H9 (cell line): ENCODE data around the gene PRDM2. TPM values are rescaled to one million over a fixed set of nuclear protein-coding genes. Genes with fewer than 3 reads are reported as not detected.

ENCODE experiments used
- DNase-seq: peaks from one replicate; pipeline ENCODE4 v3.0.0-alpha.2; 2017
- H2AFZ ChIP-seq: one replicate; pipeline ENCODE4 v1.6.1; 2013; ENCODE audit warnings: mild to moderate bottlenecking, low read length, control low read depth, moderate library complexity
- H2AK5ac ChIP-seq: 2 replicates; pipeline ENCODE4 v1.6.1; 2013; ENCODE audit warnings: low read length, control low read depth, mixed read lengths; ENCODE audit not compliant: insufficient read length
- H2BK120ac ChIP-seq: one replicate; pipeline ENCODE4 v1.6.1; 2013; ENCODE audit warnings: low read depth, mild to moderate bottlenecking, low read length, control low read depth, inconsistent platforms; ENCODE audit not compliant: poor library complexity, severe bottlenecking
- H2BK12ac ChIP-seq: 2 replicates; pipeline ENCODE4 v1.6.1; 2013; ENCODE audit warnings: low read length, control low read depth, mixed read lengths, low read depth; ENCODE audit not compliant: insufficient read length
- H2BK15ac ChIP-seq: 2 replicates; pipeline ENCODE4 v1.6.1; 2013; ENCODE audit warnings: low read depth, low read length, control low read depth
- H2BK20ac ChIP-seq: one replicate; pipeline ENCODE4 v1.6.1; 2013; ENCODE audit warnings: low read depth, mild to moderate bottlenecking, low read length, control low read depth, inconsistent platforms; ENCODE audit not compliant: poor library complexity, severe bottlenecking
- H2BK5ac ChIP-seq: 2 replicates; pipeline ENCODE4 v1.6.1; 2013; ENCODE audit warnings: low read length, control low read depth, mixed read lengths; ENCODE audit not compliant: insufficient read length
- H3K14ac ChIP-seq: 2 replicates; pipeline ENCODE4 v1.6.1; 2013; ENCODE audit warnings: low read length, control low read depth; ENCODE audit not compliant: insufficient read depth
- H3K18ac ChIP-seq: 2 replicates; pipeline ENCODE4 v1.6.1; 2013; ENCODE audit warnings: low read depth, mild to moderate bottlenecking, mixed read lengths, low read length, control low read depth; ENCODE audit not compliant: insufficient read length
- H3K23ac ChIP-seq: 2 replicates; pipeline ENCODE4 v1.6.1; 2013; ENCODE audit warnings: low read length, control low read depth, mixed read lengths, low read depth; ENCODE audit not compliant: insufficient read length
- H3K23me2 ChIP-seq: 2 replicates; pipeline ENCODE4 v1.6.1; 2013; ENCODE audit warnings: low read depth, mild to moderate bottlenecking, mixed read lengths, low read length, control low read depth; ENCODE audit not compliant: insufficient read length, poor library complexity, severe bottlenecking
- H3K27ac ChIP-seq: 2 replicates; pipeline ENCODE4 v1.5.1; 2013; ENCODE audit warnings: low read length, control low read depth, mixed read lengths, low read depth; ENCODE audit not compliant: insufficient read length
- H3K27me3 ChIP-seq: 2 replicates; pipeline ENCODE4 v1.6.1; 2013; ENCODE audit warnings: low read length, control low read depth, inconsistent platforms; ENCODE audit not compliant: insufficient read depth
- H3K4ac ChIP-seq: 2 replicates; pipeline ENCODE4 v1.6.1; 2013; ENCODE audit warnings: low read depth, mild to moderate bottlenecking, control low read depth, inconsistent platforms, low read length, moderate library complexity
- H3K4me1 ChIP-seq: 2 replicates; pipeline ENCODE4 v1.6.1; 2013; ENCODE audit warnings: low read length, control low read depth, inconsistent platforms; ENCODE audit not compliant: insufficient read depth
- H3K4me2 ChIP-seq: 2 replicates; pipeline ENCODE4 v1.6.1; 2013; ENCODE audit warnings: low read length, control low read depth, mixed read lengths; ENCODE audit not compliant: insufficient read length, insufficient read depth
- H3K56ac ChIP-seq: 2 replicates; pipeline ENCODE4 v1.6.1; 2013; ENCODE audit warnings: low read depth, mild to moderate bottlenecking, mixed read lengths, low read length, control low read depth; ENCODE audit not compliant: insufficient read length
- H3K79me1 ChIP-seq: 2 replicates; pipeline ENCODE4 v1.6.1; 2013; ENCODE audit warnings: low read depth, mild to moderate bottlenecking, moderate library complexity, low read length, control low read depth, inconsistent platforms; ENCODE audit not compliant: insufficient read depth, poor library complexity, severe bottlenecking
- H3K79me2 ChIP-seq: 2 replicates; pipeline ENCODE4 v1.6.1; 2013; ENCODE audit warnings: low read length, control low read depth, inconsistent platforms; ENCODE audit not compliant: insufficient read depth
- H3K9ac ChIP-seq: 2 replicates; pipeline ENCODE4 v1.6.1; 2013; ENCODE audit warnings: low read length, control low read depth, mixed read lengths; ENCODE audit not compliant: insufficient read length; ENCODE audit errors: extremely low read depth
- H3K9me3 ChIP-seq: one replicate; pipeline ENCODE4 v1.6.1; 2013; ENCODE audit warnings: low read depth, low read length, inconsistent platforms; ENCODE audit not compliant: control insufficient read depth
- H3T11ph ChIP-seq: one replicate; pipeline ENCODE4 v1.6.1; 2013; ENCODE audit warnings: mild to moderate bottlenecking, low read length, control low read depth, inconsistent platforms
- H4K20me1 ChIP-seq: one replicate; pipeline ENCODE4 v1.6.1; 2013; ENCODE audit not compliant: control insufficient read depth, insufficient read length, insufficient read depth
- H4K5ac ChIP-seq: 2 replicates; pipeline ENCODE4 v1.6.1; 2013; ENCODE audit warnings: low read depth, mild to moderate bottlenecking, mixed read lengths, low read length, control low read depth; ENCODE audit not compliant: insufficient read length
- H4K8ac ChIP-seq: replicated peaks from 2 replicates; pipeline ENCODE4 v1.6.1; 2013; ENCODE audit warnings: low read length, control low read depth, mixed read lengths, low read depth; ENCODE audit not compliant: insufficient read length
- H4K91ac ChIP-seq: 2 replicates; pipeline ENCODE4 v1.6.1; 2013; ENCODE audit warnings: low read depth, mild to moderate bottlenecking, moderate library complexity, mixed read lengths, low read length, control low read depth; ENCODE audit not compliant: insufficient read length
- H3K27ac Mint-ChIP-seq, 3 experiments: 2 replicates in 2 of 3; 3 replicates in 1 of 3; pipeline ENCODE4 v1.8.0; 2020 to 2021; ENCODE audit warnings: mixed read lengths in 3 of 3, mild to moderate bottlenecking in 1 of 3, moderate library complexity in 1 of 3
- H3K27me3 Mint-ChIP-seq: 2 replicates; pipeline ENCODE4 v1.8.0; 2021; ENCODE audit warnings: low read depth, mild to moderate bottlenecking, moderate library complexity, mixed read lengths
- H3K36me3 Mint-ChIP-seq, 3 experiments: 2 replicates in 2 of 3; 3 replicates in 1 of 3; pipeline ENCODE4 v1.8.0; 2020 to 2021; ENCODE audit warnings: low read depth in 3 of 3, mixed read lengths in 3 of 3; ENCODE audit not compliant: insufficient read depth in 1 of 3
- H3K4me1 Mint-ChIP-seq, 2 experiments: 2 replicates each; pipeline ENCODE4 v1.8.0; 2020; ENCODE audit warnings: mixed read lengths in 2 of 2
- H3K4me3 Mint-ChIP-seq, 2 experiments: 2 replicates in 1 of 2; 3 replicates in 1 of 2; pipeline ENCODE4 v1.8.0; 2020 to 2021; ENCODE audit warnings: mild to moderate bottlenecking in 2 of 2, mixed read lengths in 2 of 2, moderate library complexity in 1 of 2
- H3K9me3 Mint-ChIP-seq, 2 experiments: 2 replicates in 1 of 2; 3 replicates in 1 of 2; pipeline ENCODE4 v1.8.0; 2020; ENCODE audit warnings: mild to moderate bottlenecking in 2 of 2, mixed read lengths in 2 of 2, moderate library complexity in 1 of 2
- CTCF ChIP-seq: fragments of 200-600 bp; sonication (generic); conservative IDR thresholded peaks from 3 replicates; pipeline ENCODE4 v1.8.0; 2021; ENCODE audit warnings: antibody characterized with exemption, mild to moderate bottlenecking
- WGBS: extraction: QIAGEN DNeasy Blood & Tissue Kit; methylation state at CpG from one replicate; pipeline ENCODE4 v1.1.7; 2013; ENCODE audit warnings: missing lambda C conversion rate, low lambda C conversion rate, mixed read lengths; ENCODE audit not compliant: insufficient read length; ENCODE audit errors: extremely low coverage; 5-methylcytosine and 5-hydroxymethylcytosine counted together
- total RNA-seq: library from RNA; stranded (reverse); gene quantifications from 2 replicates; pipeline ENCODE4 v1.2.1, GENCODE V29; 2021

Gene PRDM2
- total RNA-seq, 1 experiment from 2014 or later: 24.5 TPM

- Histone ChIP-seq H2BK5ac (no peak overlapping the region), H3K4me1 (no peaks in the 10 kb centered on the region), H3K18ac (no peak overlapping the region), H2BK15ac (no peak overlapping the region), H3K23me2 (peaks cover 5% of the 10 kb centered on the region), H2BK12ac (no peak overlapping the region), H3K9me3 (no peaks in the 10 kb centered on the region), H3K14ac (no peak overlapping the region), H3K27ac (no peak overlapping the region), H3K27me3 (no peaks in the 10 kb centered on the region; the same call in 1 of the 2 replicates), H4K8ac (no peak overlapping the region), H3K4ac (no peak overlapping the region), H3K4me2 (no peak overlapping the region), H4K20me1 (no peaks in the 10 kb centered on the region), H4K91ac (no peak overlapping the region), H3K79me2 (peaks cover 5% of the 10 kb centered on the region), H3T11ph (no peak overlapping the region), H3K9ac (no peak overlapping the region), H2BK20ac (no peak overlapping the region), H2AFZ (no peak overlapping the region), H3K23ac (no peak overlapping the region), H2AK5ac (no peak overlapping the region), H3K79me1 (peaks cover 3% of the 10 kb centered on the region), H2BK120ac (no peak overlapping the region), H4K5ac (no peak overlapping the region), H3K56ac (no peak overlapping the region)
- DNase-seq: no peak
- WGBS: no CpG with 5 or more reads among the region's 6 CpGs
- no peak overlapping the region for H3K4me3 Mint-ChIP-seq
- no peak overlapping the region for H3K27ac Mint-ChIP-seq
- peaks cover 12 to 19% of the 10 kb centered on the region in 2 experiments for H3K4me1 Mint-ChIP-seq
- H3K27me3 Mint-ChIP-seq: peaks cover 12% of the 10 kb centered on the region
- no peaks in the 10 kb centered on the region; a peak in 2 of 7 replicates for H3K36me3 Mint-ChIP-seq
- TF ChIP-seq CTCF: no peak
- H3K9me3 Mint-ChIP-seq: no peaks in the 10 kb centered on the region
Observed at GRCh38 chr1:13752852-13753251, 52.9 kb downstream of the PRDM2 start.
